ENCODE data around the gene MRPL32.

MRPL32 gene

GRCh38 chr7:42914009-42914408 is 18.2 kb upstream of the MRPL32 start:
- Histone ChIP-seq H3K9me3 (ENCODE audit: control insufficient read depth, insufficient read depth, low read length) (no peaks in the 10 kb centered on the region), H3K4me1 (ENCODE audit: insufficient read depth, low read length) (peaks cover 13% of the 10 kb centered on the region), H3K36me3 (ENCODE audit: insufficient read depth, low read length) (0 out of 2 replicates have a peak, but pooled peaks cover 2% of the 10 kb centered on the region)

GRCh38 chr7:42914421-42915045 is 17.6 kb upstream of the MRPL32 start:
- no peak overlapping the region for H3K9ac ChIP-seq (ENCODE audit: low read depth, low read length)
- no peaks in the 10 kb centered on the region for H3K9me3 ChIP-seq (ENCODE audit: control insufficient read depth, insufficient read depth, low read length)
- H3K4me1 ChIP-seq (ENCODE audit: insufficient read depth, low read length) = peaks cover 13% of the 10 kb centered on the region
- peaks cover 6% of the 10 kb centered on the region; the same call in 1 of the 2 replicates for H3K36me3 ChIP-seq (ENCODE audit: insufficient read depth, low read length)

More at GRCh38 chr7:42914009-42914408, 18.2 kb upstream of the MRPL32 start:
- no peak overlapping the region for H3K9ac ChIP-seq (ENCODE audit: low read depth, low read length)

- Histone ChIP-seq H3K9ac (ENCODE audit: low read depth, low read length) (no peak overlapping the region), H3K36me3 (ENCODE audit: insufficient read depth, low read length) (peaks cover 6% of the 10 kb centered on the region; the same call in 1 of the 2 replicates), H3K4me1 (ENCODE audit: insufficient read depth, low read length) (peaks cover 13% of the 10 kb centered on the region), H3K9me3 (ENCODE audit: control insufficient read depth, insufficient read depth, low read length) (no peaks in the 10 kb centered on the region)
Measured at GRCh38 chr7:42915356-42915755, 16.8 kb upstream of the MRPL32 start.

GRCh38 chr7:42922017-42922753 is 10.0 kb upstream of the MRPL32 start:
- Histone ChIP-seq H3K9me3 (ENCODE audit: control insufficient read depth, insufficient read depth, low read length) (no peaks in the 10 kb centered on the region), H3K4me1 (ENCODE audit: insufficient read depth, low read length) (no peaks in the 10 kb centered on the region), H3K36me3 (ENCODE audit: insufficient read depth, low read length) (peaks cover 24% of the 10 kb centered on the region), H3K9ac (ENCODE audit: low read depth, low read length) (no peak overlapping the region)

- peaks cover 1% of the 10 kb centered on the region for H3K4me1 ChIP-seq (ENCODE audit: insufficient read depth, low read length)
- H3K36me3 ChIP-seq (ENCODE audit: insufficient read depth, low read length) = peaks cover 21% of the 10 kb centered on the region
- no peaks in the 10 kb centered on the region for H3K9me3 ChIP-seq (ENCODE audit: control insufficient read depth, insufficient read depth, low read length)
- no peak overlapping the region for H3K9ac ChIP-seq (ENCODE audit: low read depth, low read length)
Measured at GRCh38 chr7:42924223-42924838, 7.8 kb upstream of the MRPL32 start.

GRCh38 chr7:42925630-42926029 is 6.5 kb upstream of the MRPL32 start:
- Histone ChIP-seq H3K9ac (ENCODE audit: low read depth, low read length) (no peak overlapping the region), H3K36me3 (ENCODE audit: insufficient read depth, low read length) (peaks cover 20% of the 10 kb centered on the region), H3K9me3 (ENCODE audit: control insufficient read depth, insufficient read depth, low read length) (no peaks in the 10 kb centered on the region), H3K4me1 (ENCODE audit: insufficient read depth, low read length) (peaks cover 9% of the 10 kb centered on the region)

- Histone ChIP-seq H3K36me3 (ENCODE audit: insufficient read depth, low read length) (peaks cover 16% of the 10 kb centered on the region; the same call in 1 of the 2 replicates), H3K4me1 (ENCODE audit: insufficient read depth, low read length) (peaks cover 9% of the 10 kb centered on the region), H3K9me3 (ENCODE audit: control insufficient read depth, insufficient read depth, low read length) (no peaks in the 10 kb centered on the region), H3K9ac (ENCODE audit: low read depth, low read length) (no peak overlapping the region)
Measured at GRCh38 chr7:42926204-42926603, 6.0 kb upstream of the MRPL32 start.

GRCh38 chr7:42928754-42929153 is 3.4 kb upstream of the MRPL32 start:
- H3K4me1 ChIP-seq (ENCODE audit: insufficient read depth, low read length) = peaks cover 9% of the 10 kb centered on the region
- H3K36me3 ChIP-seq (ENCODE audit: insufficient read depth, low read length) = peaks cover 14% of the 10 kb centered on the region; the same call in 1 of the 2 replicates
- H3K9me3 ChIP-seq (ENCODE audit: control insufficient read depth, insufficient read depth, low read length) = no peaks in the 10 kb centered on the region
- no peak overlapping the region for H3K9ac ChIP-seq (ENCODE audit: low read depth, low read length)

- no peaks in the 10 kb centered on the region for H3K9me3 ChIP-seq (ENCODE audit: control insufficient read depth, insufficient read depth, low read length)
- H3K4me1 ChIP-seq (ENCODE audit: insufficient read depth, low read length) = peaks cover 9% of the 10 kb centered on the region
- peaks cover 12% of the 10 kb centered on the region; the same call in 1 of the 2 replicates for H3K36me3 ChIP-seq (ENCODE audit: insufficient read depth, low read length)
- H3K9ac ChIP-seq (ENCODE audit: low read depth, low read length) = no peak overlapping the region; the same call in 1 of the 2 replicates
Measured at GRCh38 chr7:42929449-42929848, 2.7 kb upstream of the MRPL32 start.

- no peaks in the 10 kb centered on the region for H3K9me3 ChIP-seq (ENCODE audit: control insufficient read depth, insufficient read depth, low read length)
- H3K4me1 ChIP-seq (ENCODE audit: insufficient read depth, low read length) = peaks cover 9% of the 10 kb centered on the region
- peak overlapping the region; percentile 93 for H3K9ac ChIP-seq (ENCODE audit: low read depth, low read length)
- H3K36me3 ChIP-seq (ENCODE audit: insufficient read depth, low read length) = peaks cover 16% of the 10 kb centered on the region; the same call in 1 of the 2 replicates
Measured at GRCh38 chr7:42930889-42931288, 1.3 kb upstream of the MRPL32 start.

GRCh38 chr7:42931447-42931833 is 736 bp upstream of the MRPL32 start:
- H3K4me1 ChIP-seq (ENCODE audit: insufficient read depth, low read length) = peaks cover 9% of the 10 kb centered on the region
- peaks cover 10% of the 10 kb centered on the region; the same call in 1 of the 2 replicates for H3K36me3 ChIP-seq (ENCODE audit: insufficient read depth, low read length)
- H3K9me3 ChIP-seq (ENCODE audit: control insufficient read depth, insufficient read depth, low read length) = no peaks in the 10 kb centered on the region
- peak overlapping the region; percentile 93 for H3K9ac ChIP-seq (ENCODE audit: low read depth, low read length)

- Histone ChIP-seq H3K4me1 (ENCODE audit: insufficient read depth, low read length) (peaks cover 9% of the 10 kb centered on the region), H3K36me3 (ENCODE audit: insufficient read depth, low read length) (peaks cover 16% of the 10 kb centered on the region), H3K9ac (ENCODE audit: low read depth, low read length) (peak overlapping the region; percentile 93), H3K9me3 (ENCODE audit: control insufficient read depth, insufficient read depth, low read length) (no peaks in the 10 kb centered on the region)
Measured at GRCh38 chr7:42932811-42933591, 825 bp downstream of the MRPL32 start.

- no peaks in the 10 kb centered on the region for H3K9me3 ChIP-seq (ENCODE audit: control insufficient read depth, insufficient read depth, low read length)
- H3K9ac ChIP-seq (ENCODE audit: low read depth, low read length) = no peak overlapping the region
- peaks cover 8% of the 10 kb centered on the region; the same call in 1 of the 2 replicates for H3K4me1 ChIP-seq (ENCODE audit: insufficient read depth, low read length)
- H3K36me3 ChIP-seq (ENCODE audit: insufficient read depth, low read length) = peaks cover 16% of the 10 kb centered on the region
Measured at GRCh38 chr7:42934291-42934690, 2.1 kb downstream of the MRPL32 start.

- H3K9ac ChIP-seq (ENCODE audit: low read depth, low read length) = no peak overlapping the region
- peaks cover 24% of the 10 kb centered on the region for H3K36me3 ChIP-seq (ENCODE audit: insufficient read depth, low read length)
- no peaks in the 10 kb centered on the region for H3K9me3 ChIP-seq (ENCODE audit: control insufficient read depth, insufficient read depth, low read length)
- H3K4me1 ChIP-seq (ENCODE audit: insufficient read depth, low read length) = no peaks in the 10 kb centered on the region
Measured at GRCh38 chr7:42935861-42936260, 3.7 kb downstream of the MRPL32 start.
